Measurements from ENCODE around the gene IQGAP2. TPM values are rescaled to one million over a fixed set of nuclear protein-coding genes. Genes with fewer than 3 reads are reported as not detected.

IQGAP2 gene
- total RNA-seq, 1 experiment from 2014 or later, result not detected

DNA sequence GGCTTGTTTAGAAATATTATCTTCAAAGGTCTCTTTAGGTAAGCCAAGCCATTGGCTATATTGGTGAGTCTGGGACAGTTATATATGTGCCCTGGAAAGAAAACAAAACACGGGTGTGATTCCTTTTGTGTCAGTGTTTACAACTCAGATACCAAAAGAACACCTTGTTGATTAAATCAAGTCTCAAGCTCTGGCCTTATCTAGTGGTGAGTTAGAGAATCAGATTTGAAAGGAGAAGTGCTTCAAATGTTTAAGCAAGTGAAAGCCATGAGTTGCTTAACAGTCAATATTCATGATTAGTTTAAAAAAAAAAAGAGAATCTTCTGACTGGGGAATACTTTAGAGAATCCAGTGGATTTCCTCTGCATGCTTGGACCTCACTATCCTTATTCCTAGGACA lies 68.3 kb downstream of the IQGAP2 start:
- Histone ChIP-seq H3K9me2 (replicated peaks; ENCODE audit: low read length) (no peaks in the 10 kb centered on the region), H3F3A (ENCODE audit: low read length, unreplicated experiment) (no peaks in the 10 kb centered on the region), H3K27me3 (ENCODE audit: low read length) (peaks cover 28% of the 10 kb centered on the region; the same call in 1 of the 2 replicates), H3K4me3 (ENCODE audit: low read length) (no peak overlapping the region), H3K4me1 (ENCODE audit: insufficient read depth, low read length) (no peaks in the 10 kb centered on the region; the same call in 1 of the 2 replicates), H3K27ac (ENCODE audit: low read length) (no peak overlapping the region), H3K4me2 (ENCODE audit: low read length) (no peak overlapping the region), H3K9ac (ENCODE audit: low read length) (no peak overlapping the region), H4K20me1 (ENCODE audit: low read length) (no peaks in the 10 kb centered on the region), H2AFZ (ENCODE audit: low read length) (no peak overlapping the region), H3K79me2 (ENCODE audit: low read length) (no peaks in the 10 kb centered on the region), H3K9me3 (ENCODE audit: low read length) (no peaks in the 10 kb centered on the region), H3K36me3 (ENCODE audit: low read depth, low read length) (no peaks in the 10 kb centered on the region)
- ATAC-seq (no peak), DNase-seq (no peak)
- CTCF ChIA-PET, result no interaction called here
- intact Hi-C loops (cut with micrococcal nuclease), result no loop called here
- TF ChIP-seq EZH2phosphoT487 (IDR thresholded peaks at IDR 0.05; ENCODE audit: borderline replicate concordance, low read length), result no peak
- TF ChIP-seq, protein P1, sequence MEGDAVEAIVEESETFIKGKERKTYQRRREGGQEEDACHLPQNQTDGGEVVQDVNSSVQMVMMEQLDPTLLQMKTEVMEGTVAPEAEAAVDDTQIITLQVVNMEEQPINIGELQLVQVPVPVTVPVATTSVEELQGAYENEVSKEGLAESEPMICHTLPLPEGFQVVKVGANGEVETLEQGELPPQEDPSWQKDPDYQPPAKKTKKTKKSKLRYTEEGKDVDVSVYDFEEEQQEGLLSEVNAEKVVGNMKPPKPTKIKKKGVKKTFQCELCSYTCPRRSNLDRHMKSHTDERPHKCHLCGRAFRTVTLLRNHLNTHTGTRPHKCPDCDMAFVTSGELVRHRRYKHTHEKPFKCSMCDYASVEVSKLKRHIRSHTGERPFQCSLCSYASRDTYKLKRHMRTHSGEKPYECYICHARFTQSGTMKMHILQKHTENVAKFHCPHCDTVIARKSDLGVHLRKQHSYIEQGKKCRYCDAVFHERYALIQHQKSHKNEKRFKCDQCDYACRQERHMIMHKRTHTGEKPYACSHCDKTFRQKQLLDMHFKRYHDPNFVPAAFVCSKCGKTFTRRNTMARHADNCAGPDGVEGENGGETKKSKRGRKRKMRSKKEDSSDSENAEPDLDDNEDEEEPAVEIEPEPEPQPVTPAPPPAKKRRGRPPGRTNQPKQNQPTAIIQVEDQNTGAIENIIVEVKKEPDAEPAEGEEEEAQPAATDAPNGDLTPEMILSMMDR (conservative IDR thresholded peaks at IDR 0.05; ENCODE audit: low read depth, low read length), result no peak
- no peak for TF ChIP-seq EZH2 (IDR thresholded peaks at IDR 0.05; ENCODE audit: low read length, unreplicated experiment)
- POLR2A ChIA-PET (ENCODE audit: unreplicated experiment), result no interaction called here
- BruUV-seq (replicated peaks), result no TSS peak

DNA sequence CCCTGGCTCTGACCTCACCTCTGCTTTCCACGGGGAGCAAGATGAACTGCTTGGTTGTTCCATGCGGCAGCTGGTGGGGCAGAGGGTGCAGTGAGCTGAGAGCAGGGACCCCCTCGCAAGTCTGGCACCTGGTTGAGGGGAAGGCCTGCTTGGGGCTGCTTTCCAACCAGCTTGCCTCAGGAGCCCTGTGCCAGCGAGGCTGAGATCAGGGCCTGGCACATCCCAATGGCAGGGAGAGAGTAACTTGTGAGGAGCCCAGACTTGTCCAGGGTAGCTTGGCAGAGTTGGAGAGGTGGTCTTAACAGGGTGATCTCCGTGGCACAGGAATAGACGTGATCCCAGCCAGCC lies 68.9 kb downstream of the IQGAP2 start:
- Histone ChIP-seq H3K4me2 (ENCODE audit: low read length) (no peak overlapping the region), H3K4me1 (ENCODE audit: insufficient read depth, low read length) (no peaks in the 10 kb centered on the region; the same call in 1 of the 2 replicates), H3K36me3 (ENCODE audit: low read depth, low read length) (no peaks in the 10 kb centered on the region), H3F3A (ENCODE audit: low read length, unreplicated experiment) (no peaks in the 10 kb centered on the region), H2AFZ (ENCODE audit: low read length) (no peak overlapping the region), H4K20me1 (ENCODE audit: low read length) (no peaks in the 10 kb centered on the region), H3K79me2 (ENCODE audit: low read length) (no peaks in the 10 kb centered on the region), H3K27me3 (ENCODE audit: low read length) (peaks cover 26% of the 10 kb centered on the region; the same call in 1 of the 2 replicates), H3K9me3 (ENCODE audit: low read length) (no peaks in the 10 kb centered on the region), H3K9ac (ENCODE audit: low read length) (no peak overlapping the region), H3K27ac (ENCODE audit: low read length) (no peak overlapping the region), H3K4me3 (ENCODE audit: low read length) (no peak overlapping the region), H3K9me2 (replicated peaks; ENCODE audit: low read length) (no peaks in the 10 kb centered on the region)
- ChIA-PET CTCF (no interaction called here), POLR2A (ENCODE audit: unreplicated experiment) (no interaction called here)
- no TSS peak for BruUV-seq (replicated peaks)
- intact Hi-C loops (cut with micrococcal nuclease), result no loop called here
- DNase-seq, result no peak
- TF ChIP-seq, protein P1 (conservative IDR thresholded peaks at IDR 0.05; ENCODE audit: low read depth, low read length), result no peak
- no peak for ATAC-seq

DNA sequence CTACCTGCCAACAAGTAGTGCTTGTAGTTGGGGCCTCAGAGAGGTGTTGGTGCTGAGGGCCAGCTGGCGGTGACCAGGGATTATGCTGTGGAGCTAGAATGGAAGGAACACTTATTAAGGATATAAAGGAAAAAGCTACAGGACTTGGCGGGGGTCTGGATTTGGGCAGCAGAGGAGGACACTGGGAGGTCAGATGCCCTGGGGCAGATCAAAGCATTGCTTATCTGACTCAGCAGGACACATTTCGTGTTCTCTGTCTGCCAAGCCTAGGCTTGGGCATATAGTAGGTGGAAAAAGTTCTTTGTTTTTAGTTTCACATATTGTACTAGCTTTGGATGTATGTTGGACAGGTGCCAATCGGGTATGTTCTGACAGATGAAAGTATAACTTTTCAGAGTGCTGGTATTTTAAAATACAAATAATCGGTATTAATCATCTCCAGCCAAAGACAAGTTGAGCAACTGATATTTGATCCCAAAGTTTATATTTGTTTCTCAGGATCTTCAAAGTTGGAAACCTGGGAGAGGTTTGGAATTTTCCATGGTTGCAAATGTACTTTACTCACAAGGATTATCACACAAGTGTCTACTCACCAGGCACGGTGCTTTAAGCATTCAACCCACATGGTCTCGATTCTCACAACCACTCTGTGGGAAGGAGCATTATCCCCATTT lies 69.4 kb downstream of the IQGAP2 start:
- H3K9ac ChIP-seq (ENCODE audit: low read length), result no peak overlapping the region
- TF ChIP-seq EZH2 (IDR thresholded peaks at IDR 0.05; ENCODE audit: low read length, unreplicated experiment) (no peak), EZH2phosphoT487 (IDR thresholded peaks at IDR 0.05; ENCODE audit: borderline replicate concordance, low read length) (no peak)
- TF ChIP-seq, protein P1 (conservative IDR thresholded peaks at IDR 0.05; ENCODE audit: low read depth, low read length), result no peak
- H2AFZ ChIP-seq (ENCODE audit: low read length), result no peak overlapping the region
- no peaks in the 10 kb centered on the region for H4K20me1 ChIP-seq (ENCODE audit: low read length)
- no TSS peak for BruUV-seq (replicated peaks)
- CTCF ChIA-PET, result no interaction called here
- H3K36me3 ChIP-seq (ENCODE audit: low read depth, low read length), result no peaks in the 10 kb centered on the region
- H3F3A ChIP-seq (ENCODE audit: low read length, unreplicated experiment), result no peaks in the 10 kb centered on the region
- H3K79me2 ChIP-seq (ENCODE audit: low read length), result no peaks in the 10 kb centered on the region
- H3K27ac ChIP-seq (ENCODE audit: low read length), result no peak overlapping the region
- H3K9me3 ChIP-seq (ENCODE audit: low read length), result no peaks in the 10 kb centered on the region
- intact Hi-C loops (cut with micrococcal nuclease), result no loop called here
- H3K27me3 ChIP-seq (ENCODE audit: low read length), result peaks cover 26% of the 10 kb centered on the region; the same call in 1 of the 2 replicates
- no peaks in the 10 kb centered on the region for H3K9me2 ChIP-seq (replicated peaks; ENCODE audit: low read length)
- POLR2A ChIA-PET (ENCODE audit: unreplicated experiment), result no interaction called here
- no peak for ATAC-seq
- H3K4me1 ChIP-seq (ENCODE audit: insufficient read depth, low read length), result no peaks in the 10 kb centered on the region; the same call in 1 of the 2 replicates
- H3K4me2 ChIP-seq (ENCODE audit: low read length), result no peak overlapping the region
- peak; percentile 2 for DNase-seq
- no peak overlapping the region for H3K4me3 ChIP-seq (ENCODE audit: low read length)

Measured in PC-3 (cell line).